OCI-LY1 (cell line): ENCODE measurements around the gene RBBP7.

Source experiments
- EZH2 ChIP-seq: fragments of 200-600 bp; sonication (generic), shearing (Covaris generic); IDR thresholded peaks from 2 replicates; pipeline ENCODE4 v1.8.0; 2017; ENCODE audit warnings: borderline replicate concordance, mixed run types, mild to moderate bottlenecking, antibody characterized with exemption, low read length, moderate library complexity, mixed read lengths
- TF ChIP-seq, protein P1 (sequence below): fragments of 200-600 bp; sonication (generic), shearing (Covaris generic); IDR thresholded peaks from 2 replicates; pipeline ENCODE4 v1.5.1; 2017; ENCODE audit warnings: mild to moderate bottlenecking, antibody characterized with exemption, low read length, moderate library complexity, mixed read lengths

DNA sequence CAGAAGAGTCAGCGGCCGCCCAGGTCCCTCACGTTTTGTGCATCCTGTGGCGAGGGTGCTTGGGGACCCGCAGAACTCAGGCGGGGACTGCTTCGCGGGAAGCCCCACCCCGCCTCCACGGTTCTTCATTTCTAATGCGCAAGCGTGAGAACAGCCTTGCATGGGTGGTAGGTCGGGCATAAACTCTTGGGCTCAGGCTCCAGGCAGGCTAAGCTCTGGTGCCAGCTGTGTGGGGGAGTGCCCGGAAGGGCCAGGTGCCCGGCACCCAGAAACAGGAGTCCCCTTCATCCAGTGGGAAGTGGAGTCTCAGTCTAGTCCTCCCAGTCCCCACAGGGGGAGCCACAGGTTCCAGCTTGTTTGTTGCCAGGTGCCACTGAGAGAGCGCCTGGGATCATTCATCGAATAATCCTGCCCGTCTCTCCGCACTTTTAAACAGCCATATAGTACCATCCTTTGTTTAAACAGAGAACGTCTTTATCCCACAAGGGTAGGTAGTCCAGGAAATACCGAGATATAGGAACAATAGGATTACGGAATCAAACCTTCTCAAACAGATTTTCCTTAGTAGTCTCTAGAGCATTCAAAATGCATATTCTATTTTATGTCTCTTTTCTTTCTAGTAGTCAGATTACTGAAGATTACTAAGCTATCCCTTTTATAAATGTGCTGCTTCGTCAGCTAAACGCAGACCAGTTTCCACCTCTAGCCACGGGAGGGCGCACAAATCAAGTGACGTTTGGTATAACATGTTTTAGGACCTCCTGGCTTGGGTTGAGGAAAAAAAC, 12.7 kb upstream of the RBBP7 start:
- TF ChIP-seq, protein P1, sequence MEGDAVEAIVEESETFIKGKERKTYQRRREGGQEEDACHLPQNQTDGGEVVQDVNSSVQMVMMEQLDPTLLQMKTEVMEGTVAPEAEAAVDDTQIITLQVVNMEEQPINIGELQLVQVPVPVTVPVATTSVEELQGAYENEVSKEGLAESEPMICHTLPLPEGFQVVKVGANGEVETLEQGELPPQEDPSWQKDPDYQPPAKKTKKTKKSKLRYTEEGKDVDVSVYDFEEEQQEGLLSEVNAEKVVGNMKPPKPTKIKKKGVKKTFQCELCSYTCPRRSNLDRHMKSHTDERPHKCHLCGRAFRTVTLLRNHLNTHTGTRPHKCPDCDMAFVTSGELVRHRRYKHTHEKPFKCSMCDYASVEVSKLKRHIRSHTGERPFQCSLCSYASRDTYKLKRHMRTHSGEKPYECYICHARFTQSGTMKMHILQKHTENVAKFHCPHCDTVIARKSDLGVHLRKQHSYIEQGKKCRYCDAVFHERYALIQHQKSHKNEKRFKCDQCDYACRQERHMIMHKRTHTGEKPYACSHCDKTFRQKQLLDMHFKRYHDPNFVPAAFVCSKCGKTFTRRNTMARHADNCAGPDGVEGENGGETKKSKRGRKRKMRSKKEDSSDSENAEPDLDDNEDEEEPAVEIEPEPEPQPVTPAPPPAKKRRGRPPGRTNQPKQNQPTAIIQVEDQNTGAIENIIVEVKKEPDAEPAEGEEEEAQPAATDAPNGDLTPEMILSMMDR, result peak; percentile 73
- no peak for TF ChIP-seq EZH2
